ENCODE measurements around the gene FOXA3.

DNA sequence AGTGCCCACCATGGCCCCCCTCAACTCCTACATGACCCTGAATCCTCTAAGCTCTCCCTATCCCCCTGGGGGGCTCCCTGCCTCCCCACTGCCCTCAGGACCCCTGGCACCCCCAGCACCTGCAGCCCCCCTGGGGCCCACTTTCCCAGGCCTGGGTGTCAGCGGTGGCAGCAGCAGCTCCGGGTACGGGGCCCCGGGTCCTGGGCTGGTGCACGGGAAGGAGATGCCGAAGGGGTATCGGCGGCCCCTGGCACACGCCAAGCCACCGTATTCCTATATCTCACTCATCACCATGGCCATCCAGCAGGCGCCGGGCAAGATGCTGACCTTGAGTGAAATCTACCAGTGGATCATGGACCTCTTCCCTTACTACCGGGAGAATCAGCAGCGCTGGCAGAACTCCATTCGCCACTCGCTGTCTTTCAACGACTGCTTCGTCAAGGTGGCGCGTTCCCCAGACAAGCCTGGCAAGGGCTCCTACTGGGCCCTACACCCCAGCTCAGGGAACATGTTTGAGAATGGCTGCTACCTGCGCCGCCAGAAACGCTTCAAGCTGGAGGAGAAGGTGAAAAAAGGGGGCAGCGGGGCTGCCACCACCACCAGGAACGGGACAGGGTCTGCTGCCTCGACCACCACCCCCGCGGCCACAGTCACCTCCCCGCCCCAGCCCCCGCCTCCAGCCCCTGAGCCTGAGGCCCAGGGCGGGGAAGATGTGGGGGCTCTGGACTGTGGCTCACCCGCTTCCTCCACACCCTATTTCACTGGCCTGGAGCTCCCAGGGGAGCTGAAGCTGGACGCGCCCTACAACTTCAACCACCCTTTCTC lies 8.2 kb downstream of the FOXA3 start:
- TF ChIP-seq, protein P1, sequence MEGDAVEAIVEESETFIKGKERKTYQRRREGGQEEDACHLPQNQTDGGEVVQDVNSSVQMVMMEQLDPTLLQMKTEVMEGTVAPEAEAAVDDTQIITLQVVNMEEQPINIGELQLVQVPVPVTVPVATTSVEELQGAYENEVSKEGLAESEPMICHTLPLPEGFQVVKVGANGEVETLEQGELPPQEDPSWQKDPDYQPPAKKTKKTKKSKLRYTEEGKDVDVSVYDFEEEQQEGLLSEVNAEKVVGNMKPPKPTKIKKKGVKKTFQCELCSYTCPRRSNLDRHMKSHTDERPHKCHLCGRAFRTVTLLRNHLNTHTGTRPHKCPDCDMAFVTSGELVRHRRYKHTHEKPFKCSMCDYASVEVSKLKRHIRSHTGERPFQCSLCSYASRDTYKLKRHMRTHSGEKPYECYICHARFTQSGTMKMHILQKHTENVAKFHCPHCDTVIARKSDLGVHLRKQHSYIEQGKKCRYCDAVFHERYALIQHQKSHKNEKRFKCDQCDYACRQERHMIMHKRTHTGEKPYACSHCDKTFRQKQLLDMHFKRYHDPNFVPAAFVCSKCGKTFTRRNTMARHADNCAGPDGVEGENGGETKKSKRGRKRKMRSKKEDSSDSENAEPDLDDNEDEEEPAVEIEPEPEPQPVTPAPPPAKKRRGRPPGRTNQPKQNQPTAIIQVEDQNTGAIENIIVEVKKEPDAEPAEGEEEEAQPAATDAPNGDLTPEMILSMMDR (IDR thresholded peaks at IDR 0.05; ENCODE audit: borderline replicate concordance, extremely low read depth, low read length, poor library complexity, severe bottlenecking): no peak
- TF ChIP-seq EZH2 (IDR thresholded peaks at IDR 0.05; ENCODE audit: borderline replicate concordance, low read depth, low read length, severe bottlenecking): no peak
